Raji (cell line): ENCODE data around the gene GSX2.

Source experiments
- POLR2A ChIP-seq: IDR thresholded peaks from 2 replicates; pipeline ENCODE4 v1.6.1; 2011; ENCODE audit warnings: low read depth, low read length, control low read depth; ENCODE audit not compliant: insufficient read depth

The GSX2 gene

GRCh38 chr4:54066088-54066415 lies 33.9 kb upstream of the GSX2 start:
- no peak for TF ChIP-seq POLR2A

GRCh38 chr4:54066718-54067129 lies 33.2 kb upstream of the GSX2 start:
- TF ChIP-seq POLR2A = no peak

- TF ChIP-seq POLR2A = no peak
Measured at GRCh38 chr4:54067166-54067565, 32.8 kb upstream of the GSX2 start.

- TF ChIP-seq POLR2A = no peak
Measured at GRCh38 chr4:54073271-54073880, 26.6 kb upstream of the GSX2 start.

- no peak for TF ChIP-seq POLR2A
Measured at GRCh38 chr4:54074381-54074780, 25.6 kb upstream of the GSX2 start.

- no peak for TF ChIP-seq POLR2A
Measured at GRCh38 chr4:54076673-54077072, 23.3 kb upstream of the GSX2 start.

- no peak for TF ChIP-seq POLR2A
Measured at GRCh38 chr4:54077812-54078211, 22.2 kb upstream of the GSX2 start.

GRCh38 chr4:54082168-54082567 lies 17.8 kb upstream of the GSX2 start:
- TF ChIP-seq POLR2A = no peak

GRCh38 chr4:54085284-54085683 lies 14.7 kb upstream of the GSX2 start:
- no peak for TF ChIP-seq POLR2A

- no peak for TF ChIP-seq POLR2A
Measured at GRCh38 chr4:54089875-54090274, 10.1 kb upstream of the GSX2 start.

- TF ChIP-seq POLR2A = no peak
Measured at GRCh38 chr4:54090404-54090803, 9.6 kb upstream of the GSX2 start.

GRCh38 chr4:54090804-54091623 lies 8.9 kb upstream of the GSX2 start:
- no peak for TF ChIP-seq POLR2A

GRCh38 chr4:54091637-54092404 lies 8.1 kb upstream of the GSX2 start:
- TF ChIP-seq POLR2A = no peak

GRCh38 chr4:54092405-54093323 lies 7.3 kb upstream of the GSX2 start:
- no peak for TF ChIP-seq POLR2A
